ENCODE results near the gene DAPL1.

The DAPL1 gene, protein sequence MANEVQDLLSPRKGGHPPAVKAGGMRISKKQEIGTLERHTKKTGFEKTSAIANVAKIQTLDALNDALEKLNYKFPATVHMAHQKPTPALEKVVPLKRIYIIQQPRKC

DNA sequence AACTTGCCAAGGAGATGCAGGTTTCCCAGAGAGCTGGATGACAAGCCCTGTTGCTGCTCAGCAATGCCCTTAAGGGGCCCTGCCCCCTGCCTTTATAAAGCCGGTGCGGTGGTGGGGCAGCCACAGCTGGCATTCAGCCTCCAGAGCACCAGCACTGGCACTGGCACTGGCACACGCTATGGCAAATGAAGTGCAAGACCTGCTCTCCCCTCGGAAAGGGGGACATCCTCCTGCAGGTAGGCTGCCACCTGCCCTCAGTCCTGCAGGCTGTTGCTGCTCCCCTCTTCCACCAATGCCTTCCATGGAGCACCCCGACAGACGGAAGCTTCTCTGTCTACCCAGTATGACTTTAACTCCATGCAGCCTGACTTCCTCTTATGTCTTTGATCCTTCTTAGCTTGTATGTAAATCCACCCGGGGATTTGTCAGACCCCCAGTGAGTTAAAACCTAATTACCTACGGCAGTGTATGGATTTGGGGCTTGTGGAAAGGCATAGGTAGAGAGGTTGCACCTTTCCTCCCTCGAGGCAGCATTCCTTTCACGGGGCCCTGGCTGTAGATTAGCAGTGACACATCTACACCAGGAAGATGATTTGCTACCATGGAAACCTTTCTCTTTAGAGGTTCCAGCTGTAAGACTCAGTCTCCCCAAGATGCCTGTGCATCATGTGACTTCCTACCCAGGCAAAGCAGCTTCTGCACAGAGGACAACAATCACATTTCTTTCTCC lies at the start of gene DAPL1:
TSS of gene DAPL1 (plus strand) at position 123 of the 730 bp plus-strand sequence. CDS start at position 179, 56 bp downstream.
- no peak for DNase-seq (ENCODE audit: low read depth)

- no peak for DNase-seq (ENCODE audit: low read depth)
Measured at GRCh38 chr2:158745866-158746382, 49.2 kb upstream of the DAPL1 start.

DNA sequence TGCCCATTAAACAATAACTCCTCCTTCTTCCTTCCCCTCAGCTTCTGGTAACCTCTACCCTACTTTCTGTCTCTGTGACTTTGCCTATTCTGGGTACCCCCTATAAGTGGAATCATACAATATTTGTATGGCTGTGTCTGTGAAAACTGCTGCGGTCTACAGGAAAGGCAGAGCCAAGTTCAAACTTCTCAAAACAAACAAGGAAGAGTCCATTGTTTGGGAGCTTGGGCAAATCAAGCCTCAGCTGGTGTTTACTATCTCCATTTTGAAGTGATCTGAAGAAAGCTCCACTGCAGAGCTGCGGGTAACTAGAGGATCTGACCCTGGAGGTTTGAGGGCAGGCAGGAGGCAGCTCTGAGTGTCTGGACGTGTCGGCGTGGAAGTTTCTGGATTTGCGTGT lies 48.6 kb upstream of the DAPL1 start:
- DNase-seq (ENCODE audit: low read depth) = no peak

GRCh38 chr2:158747281-158747680 lies 47.8 kb upstream of the DAPL1 start:
- no peak for DNase-seq (ENCODE audit: low read depth)

DNA sequence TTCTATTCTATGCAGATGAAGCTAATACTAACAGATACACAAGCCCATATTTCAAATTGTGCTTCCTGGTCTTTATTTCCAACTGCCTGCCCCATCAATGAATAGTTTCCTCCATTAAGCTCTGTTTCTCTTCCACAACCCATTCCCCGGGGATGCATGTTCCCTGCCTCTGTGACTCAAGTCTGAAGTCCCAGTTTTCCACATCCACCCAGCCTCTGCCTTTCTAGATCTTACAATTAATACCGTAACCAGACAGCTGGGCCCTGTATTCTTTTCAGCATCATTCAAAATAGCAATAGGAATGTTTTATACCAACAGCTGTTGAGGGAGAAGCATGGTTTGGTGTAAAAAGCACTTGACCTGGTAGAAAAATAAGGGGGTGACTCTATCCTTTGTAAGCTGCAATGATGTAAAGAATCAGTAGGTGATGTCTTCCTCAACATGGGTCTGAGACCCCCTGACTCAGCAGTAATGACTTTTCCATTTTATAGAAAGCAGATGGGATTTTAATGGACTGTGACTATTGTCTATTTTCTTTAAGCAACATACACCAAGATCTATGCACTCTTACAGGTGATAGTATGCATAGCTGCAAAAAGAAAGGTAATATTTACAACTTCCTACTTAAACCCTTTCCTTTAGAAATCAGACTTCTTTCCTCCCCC lies 46.1 kb upstream of the DAPL1 start:
- no peak for DNase-seq (ENCODE audit: low read depth)

GRCh38 chr2:158750458-158751125 lies 44.5 kb upstream of the DAPL1 start:
- no peak for DNase-seq (ENCODE audit: low read depth)

GRCh38 chr2:158753641-158754611 lies 41.2 kb upstream of the DAPL1 start:
- DNase-seq (ENCODE audit: low read depth) = no peak

DNA sequence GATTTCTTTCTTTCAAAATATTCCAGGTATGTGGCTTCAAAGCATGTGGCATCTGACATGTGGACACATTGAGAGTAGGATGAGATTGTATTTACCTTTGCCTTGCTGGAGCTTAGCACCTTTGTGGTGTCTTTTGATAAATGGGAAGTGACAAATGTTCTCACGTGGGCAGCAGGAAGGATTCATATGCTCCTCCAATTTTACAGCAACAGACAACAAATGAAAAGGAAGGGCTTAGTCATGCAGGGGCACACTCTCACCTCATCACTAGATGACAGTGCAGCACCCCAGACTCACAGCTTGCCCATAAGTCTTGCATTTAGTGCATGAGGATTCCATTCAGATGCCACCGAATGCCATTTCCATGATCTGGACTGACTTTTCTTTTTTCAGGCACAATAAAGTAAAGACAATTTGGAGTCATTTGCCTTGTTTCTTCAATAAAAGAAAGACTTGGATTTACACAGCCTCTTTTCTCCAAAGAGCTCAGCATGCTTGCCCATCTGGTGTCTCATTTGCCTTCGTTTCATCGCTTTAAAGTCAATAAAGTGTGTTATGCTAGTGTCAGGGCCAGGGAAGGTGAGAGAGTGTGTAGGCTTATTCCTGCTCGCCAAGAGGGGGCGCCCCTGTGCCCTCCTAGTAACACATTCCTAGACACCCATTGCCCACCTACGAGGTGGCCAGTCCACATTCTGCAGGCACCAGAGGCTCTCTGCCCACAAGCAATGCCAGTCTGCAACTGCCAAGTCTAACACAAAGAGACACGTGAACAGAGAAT lies 39.6 kb upstream of the DAPL1 start:
- DNase-seq (ENCODE audit: low read depth) = no peak

DNA sequence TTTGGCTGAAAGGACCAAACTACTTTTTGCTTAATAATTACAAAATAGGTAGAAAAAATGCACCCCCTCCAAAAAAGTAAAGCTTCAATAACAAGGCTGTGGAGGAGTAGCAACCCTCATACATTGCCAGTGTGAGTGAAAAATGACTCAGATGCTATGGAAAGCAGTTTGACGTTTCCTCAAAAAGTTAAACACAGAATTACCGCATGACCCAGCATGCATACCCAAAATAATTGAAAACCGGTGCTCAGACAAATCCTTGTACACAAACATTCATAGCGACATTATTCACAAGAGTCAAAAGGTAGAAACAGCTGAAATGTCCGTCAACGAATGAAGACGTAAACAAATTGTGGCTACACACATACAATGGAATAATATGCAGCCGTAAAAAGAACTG lies 38.8 kb upstream of the DAPL1 start:
- no peak for DNase-seq (ENCODE audit: low read depth)

DNA sequence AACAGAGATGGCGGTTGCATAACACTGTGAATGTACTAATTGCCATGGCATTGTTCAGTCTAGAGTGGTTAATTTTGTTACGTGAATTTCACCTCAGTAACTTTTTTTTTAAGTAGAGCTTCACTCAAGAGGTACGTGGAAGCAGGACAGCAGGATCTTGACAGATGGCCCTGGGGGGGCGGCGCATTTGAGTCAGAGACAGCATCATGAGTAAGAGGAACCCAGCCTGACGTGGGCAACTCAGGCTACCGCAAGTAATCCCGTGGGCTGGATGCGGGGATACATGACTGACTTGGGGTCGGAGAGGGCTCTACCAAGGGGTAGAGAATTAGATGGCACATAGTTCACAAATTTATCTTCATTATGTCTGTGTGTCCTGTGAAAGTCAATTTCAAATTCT lies 38.1 kb upstream of the DAPL1 start:
- DNase-seq (ENCODE audit: low read depth) = no peak

- DNase-seq (ENCODE audit: low read depth) = no peak
Measured at GRCh38 chr2:158760887-158761286, 34.2 kb upstream of the DAPL1 start.

- no peak for DNase-seq (ENCODE audit: low read depth)
Measured at GRCh38 chr2:158761621-158762020, 33.5 kb upstream of the DAPL1 start.

- no peak for DNase-seq (ENCODE audit: low read depth)
Measured at GRCh38 chr2:158762336-158762735, 32.8 kb upstream of the DAPL1 start.

DNA sequence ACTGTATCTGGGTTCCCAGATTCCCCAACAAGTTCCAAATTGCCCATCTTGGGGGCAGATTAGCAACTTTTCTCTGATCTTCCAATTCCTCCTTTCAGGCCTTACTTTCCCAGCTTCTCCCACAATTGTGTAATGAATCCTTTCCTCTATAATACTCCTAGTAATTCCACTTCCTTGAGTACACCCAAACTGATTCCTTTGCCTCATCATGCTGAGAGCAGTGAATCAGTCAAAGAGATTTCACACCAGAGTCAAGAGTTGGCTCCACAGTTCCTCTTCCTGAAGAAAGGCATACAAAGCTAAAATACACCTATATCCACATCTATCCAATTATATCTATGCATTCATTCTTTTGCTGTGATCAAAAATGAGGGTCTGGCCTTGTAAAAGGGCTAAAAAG lies 28.6 kb upstream of the DAPL1 start:
- no peak for DNase-seq (ENCODE audit: low read depth)

- no peak for DNase-seq (ENCODE audit: low read depth)
Measured at GRCh38 chr2:158772306-158773078, 22.6 kb upstream of the DAPL1 start.

- no peak for DNase-seq (ENCODE audit: low read depth)
Measured at GRCh38 chr2:158773121-158773520, 22.0 kb upstream of the DAPL1 start.

DNA sequence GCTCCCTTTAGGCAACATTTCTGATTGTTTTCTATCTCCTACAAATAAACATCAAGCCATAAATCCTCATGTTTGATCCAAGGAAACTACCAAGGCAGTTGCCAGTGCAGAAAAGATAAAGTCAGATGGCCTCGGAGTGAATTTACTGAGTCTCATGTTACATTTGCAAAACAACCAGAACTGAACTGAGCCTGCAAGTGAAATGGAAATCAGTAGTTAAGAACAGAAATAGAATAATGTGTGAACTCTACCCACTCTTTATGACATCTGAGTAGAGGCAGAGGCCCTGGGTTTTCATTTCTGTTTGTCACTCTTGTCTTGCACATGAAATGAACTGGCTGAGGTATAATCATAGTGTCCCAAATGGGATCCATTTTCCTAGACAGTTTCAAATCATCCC lies 20.4 kb upstream of the DAPL1 start:
- DNase-seq (ENCODE audit: low read depth) = no peak

- DNase-seq (ENCODE audit: low read depth) = no peak
Measured at GRCh38 chr2:158775273-158776027, 19.7 kb upstream of the DAPL1 start.

GRCh38 chr2:158776231-158776630 lies 18.9 kb upstream of the DAPL1 start:
- no peak for DNase-seq (ENCODE audit: low read depth)
